GM19372 (cell line): ENCODE measurements around the gene UGT1A9.
"Not testable (repeated sequence)": the region's sequence is repeated elsewhere in the genome, so short reads cannot be mapped to it uniquely, and the experiment has no call there.

ENCODE experiments used
- ATAC-seq: cut with Tn5 transposase; IDR thresholded peaks from one replicate; pipeline ENCODE4 v1.9.1; 2021; ENCODE audit warnings: mild to moderate bottlenecking, low read depth, moderate library complexity; ENCODE audit not compliant: unreplicated experiment

The UGT1A9 gene

GRCh38 chr2:233707940-233708644 is 36.4 kb downstream of the UGT1A9 start:
- no peak for ATAC-seq

- ATAC-seq: no peak
Observed at GRCh38 chr2:233708942-233709341, 37.2 kb downstream of the UGT1A9 start.

GRCh38 chr2:233711312-233712008 is 39.8 kb downstream of the UGT1A9 start:
- no peak for ATAC-seq

- ATAC-seq: no peak
Observed at GRCh38 chr2:233712611-233713261, 41.0 kb downstream of the UGT1A9 start, which contains the start of gene UGT1A5. Gene UGT1A5 (plus strand): TSS chr2:233712907. CDS start chr2:233712992, 85 bp downstream.

- ATAC-seq: no peak
Observed at GRCh38 chr2:233713262-233713615, 41.5 kb downstream of the UGT1A9 start.

GRCh38 chr2:233714121-233714520 is 42.4 kb downstream of the UGT1A9 start:
- no peak for ATAC-seq

GRCh38 chr2:233718552-233718951 is 46.9 kb downstream of the UGT1A9 start, which contains the start of gene UGT1A4:
Gene UGT1A4 (plus strand): TSS chr2:233718736. CDS start chr2:233718821, 85 bp downstream.
- no peak for ATAC-seq

- no peak for ATAC-seq
Observed at GRCh38 chr2:233728723-233729301, 57.1 kb downstream of the UGT1A9 start, which contains the start of gene UGT1A3. Gene UGT1A3 (plus strand): TSS chr2:233729042. CDS start chr2:233729127, 85 bp downstream.

GRCh38 chr2:233736868-233737653 is 65.4 kb downstream of the UGT1A9 start:
- ATAC-seq: not testable (repeated sequence)

- ATAC-seq: no peak
Observed at GRCh38 chr2:233740870-233741269, 69.2 kb downstream of the UGT1A9 start.

GRCh38 chr2:233743464-233744259 is 72.0 kb downstream of the UGT1A9 start:
- no peak for ATAC-seq

- no peak for ATAC-seq
Observed at GRCh38 chr2:233745073-233745755, 73.5 kb downstream of the UGT1A9 start.

GRCh38 chr2:233745838-233746237 is 74.1 kb downstream of the UGT1A9 start:
- ATAC-seq: not testable (repeated sequence)

- ATAC-seq: no peak
Observed at GRCh38 chr2:233746475-233747282, 75.0 kb downstream of the UGT1A9 start.

GRCh38 chr2:233747283-233747544 is 75.5 kb downstream of the UGT1A9 start:
- no peak for ATAC-seq

GRCh38 chr2:233750689-233751088 is 79.0 kb downstream of the UGT1A9 start:
- ATAC-seq: not testable (repeated sequence)

- ATAC-seq: not testable (repeated sequence)
Observed at GRCh38 chr2:233751212-233752009, 79.7 kb downstream of the UGT1A9 start.
